ENCODE measurements around the gene NDUFB2. TPM values are rescaled to one million over a fixed set of nuclear protein-coding genes. Genes with fewer than 3 reads are reported as not detected.
"Not testable (repeated sequence)": the region's sequence is repeated elsewhere in the genome, so short reads cannot be mapped to it uniquely, and the experiment has no call there.

NDUFB2 gene
- polyA plus RNA-seq, 1 donor from 2014 or later = 745 TPM

- not testable (repeated sequence) for H3K9ac ChIP-seq (ENCODE audit: low read length); H3K36me3 ChIP-seq (ENCODE audit: insufficient read depth, low read length); H4K20me1 ChIP-seq (ENCODE audit: insufficient read depth); H3K9me2 ChIP-seq (ENCODE audit: insufficient read depth, low read length); H3K27me3 ChIP-seq (ENCODE audit: insufficient read depth, low read depth, low read length); H3K4me3 ChIP-seq (ENCODE audit: low read length); H2AFZ ChIP-seq (ENCODE audit: low read depth, low read length); H3F3A ChIP-seq (ENCODE audit: insufficient read depth, low read length, poor library complexity, severe bottlenecking); H3K79me2 ChIP-seq (replicated peaks; ENCODE audit: insufficient read depth, low read length); H3K9me3 ChIP-seq (ENCODE audit: low read length); H3K4me2 ChIP-seq (ENCODE audit: low read length); H3K27ac ChIP-seq (ENCODE audit: low read length)
Observed at GRCh38 chr7:140662938-140663337, 33.6 kb upstream of the NDUFB2 start.

GRCh38 chr7:140667476-140667875 is 29.0 kb upstream of the NDUFB2 start:
- Histone ChIP-seq H2AFZ (ENCODE audit: low read depth, low read length) (no peak overlapping the region), H3K79me2 (replicated peaks; ENCODE audit: insufficient read depth, low read length) (no peaks in the 10 kb centered on the region), H3K27me3 (ENCODE audit: insufficient read depth, low read depth, low read length) (peaks cover 6% of the 10 kb centered on the region), H3K9me3 (ENCODE audit: low read length) (no peaks in the 10 kb centered on the region), H3F3A (ENCODE audit: insufficient read depth, low read length, poor library complexity, severe bottlenecking) (no peaks in the 10 kb centered on the region), H3K4me2 (ENCODE audit: low read length) (no peak overlapping the region), H3K9ac (ENCODE audit: low read length) (no peak overlapping the region), H3K4me3 (ENCODE audit: low read length) (no peak overlapping the region), H3K9me2 (ENCODE audit: insufficient read depth, low read length) (no peaks in the 10 kb centered on the region), H3K27ac (ENCODE audit: low read length) (no peak overlapping the region), H3K36me3 (ENCODE audit: insufficient read depth, low read length) (no peaks in the 10 kb centered on the region), H4K20me1 (ENCODE audit: insufficient read depth) (no peaks in the 10 kb centered on the region)
- TF ChIP-seq EP300 (conservative IDR thresholded peaks at IDR 0.05; ENCODE audit: poor library complexity, severe bottlenecking) = no peak
- no peak for TF ChIP-seq RAD21 (conservative IDR thresholded peaks at IDR 0.05)
- no peak for TF ChIP-seq EZH2 (IDR thresholded peaks at IDR 0.05; ENCODE audit: borderline replicate concordance, insufficient read depth, low read length, poor library complexity, severe bottlenecking)
- TF ChIP-seq TAF1 (IDR thresholded peaks at IDR 0.05; ENCODE audit: low read depth) = no peak

GRCh38 chr7:140668641-140669040 is 27.9 kb upstream of the NDUFB2 start:
- H3F3A ChIP-seq (ENCODE audit: insufficient read depth, low read length, poor library complexity, severe bottlenecking) = no peaks in the 10 kb centered on the region
- no peak for TF ChIP-seq TAF1 (IDR thresholded peaks at IDR 0.05; ENCODE audit: low read depth)
- TF ChIP-seq SMC3 (conservative IDR thresholded peaks at IDR 0.05; ENCODE audit: poor library complexity) = no peak

GRCh38 chr7:140669352-140669751 is 27.2 kb upstream of the NDUFB2 start:
- Histone ChIP-seq H3K4me3 (ENCODE audit: low read length) (no peak overlapping the region), H3K9ac (ENCODE audit: low read length) (no peak overlapping the region), H3K27me3 (ENCODE audit: insufficient read depth, low read depth, low read length) (peaks cover 13% of the 10 kb centered on the region), H3K36me3 (ENCODE audit: insufficient read depth, low read length) (no peaks in the 10 kb centered on the region), H3K27ac (ENCODE audit: low read length) (no peak overlapping the region), H2AFZ (ENCODE audit: low read depth, low read length) (no peak overlapping the region), H3K4me2 (ENCODE audit: low read length) (no peak overlapping the region), H3K9me3 (ENCODE audit: low read length) (no peaks in the 10 kb centered on the region), H3K9me2 (ENCODE audit: insufficient read depth, low read length) (no peaks in the 10 kb centered on the region), H3K79me2 (replicated peaks; ENCODE audit: insufficient read depth, low read length) (no peaks in the 10 kb centered on the region), H4K20me1 (ENCODE audit: insufficient read depth) (no peaks in the 10 kb centered on the region), H3F3A (ENCODE audit: insufficient read depth, low read length, poor library complexity, severe bottlenecking) (no peaks in the 10 kb centered on the region)
- TF ChIP-seq REST (IDR thresholded peaks at IDR 0.05; ENCODE audit: borderline replicate concordance) = no peak
- TF ChIP-seq POLR2AphosphoS5 (IDR thresholded peaks at IDR 0.05) = no peak
- TF ChIP-seq CTCF (IDR thresholded peaks at IDR 0.05; ENCODE audit: poor library complexity, severe bottlenecking) = no peak
- no peak for TF ChIP-seq EZH2 (IDR thresholded peaks at IDR 0.05; ENCODE audit: borderline replicate concordance, insufficient read depth, low read length, poor library complexity, severe bottlenecking)
- TF ChIP-seq TAF1 (IDR thresholded peaks at IDR 0.05; ENCODE audit: low read depth) = no peak
- TF ChIP-seq RAD21 (conservative IDR thresholded peaks at IDR 0.05) = no peak
- TF ChIP-seq EP300 (conservative IDR thresholded peaks at IDR 0.05; ENCODE audit: poor library complexity, severe bottlenecking) = no peak
- no peak for TF ChIP-seq SMC3 (conservative IDR thresholded peaks at IDR 0.05; ENCODE audit: poor library complexity)
- no peak for TF ChIP-seq MXI1 (conservative IDR thresholded peaks at IDR 0.05; ENCODE audit: poor library complexity, severe bottlenecking)

More at GRCh38 chr7:140668641-140669040, 27.9 kb upstream of the NDUFB2 start:
- no peak overlapping the region for H3K4me2 ChIP-seq (ENCODE audit: low read length)
- H3K36me3 ChIP-seq (ENCODE audit: insufficient read depth, low read length) = no peaks in the 10 kb centered on the region
- no peak overlapping the region for H3K9ac ChIP-seq (ENCODE audit: low read length)
- H4K20me1 ChIP-seq (ENCODE audit: insufficient read depth) = no peaks in the 10 kb centered on the region
- no peaks in the 10 kb centered on the region for H3K9me3 ChIP-seq (ENCODE audit: low read length)
- H3K4me3 ChIP-seq (ENCODE audit: low read length) = no peak overlapping the region
- no peaks in the 10 kb centered on the region for H3K79me2 ChIP-seq (replicated peaks; ENCODE audit: insufficient read depth, low read length)
- peaks cover 11% of the 10 kb centered on the region for H3K27me3 ChIP-seq (ENCODE audit: insufficient read depth, low read depth, low read length)
- H2AFZ ChIP-seq (ENCODE audit: low read depth, low read length) = no peak overlapping the region
- H3K9me2 ChIP-seq (ENCODE audit: insufficient read depth, low read length) = no peaks in the 10 kb centered on the region
- no peak overlapping the region for H3K27ac ChIP-seq (ENCODE audit: low read length)

GRCh38 chr7:140669862-140670261 is 26.6 kb upstream of the NDUFB2 start:
- H3K79me2 ChIP-seq (replicated peaks; ENCODE audit: insufficient read depth, low read length) = not testable (repeated sequence)
- H3K27me3 ChIP-seq (ENCODE audit: insufficient read depth, low read depth, low read length) = peaks cover 13% of the 10 kb centered on the region

More at GRCh38 chr7:140669862-140670261, 26.6 kb upstream of the NDUFB2 start:
- not testable (repeated sequence) for H2AFZ ChIP-seq (ENCODE audit: low read depth, low read length); H3K36me3 ChIP-seq (ENCODE audit: insufficient read depth, low read length); H3K9me2 ChIP-seq (ENCODE audit: insufficient read depth, low read length); H3K4me2 ChIP-seq (ENCODE audit: low read length); H3K9ac ChIP-seq (ENCODE audit: low read length); H3F3A ChIP-seq (ENCODE audit: insufficient read depth, low read length, poor library complexity, severe bottlenecking); H3K27ac ChIP-seq (ENCODE audit: low read length); H3K4me3 ChIP-seq (ENCODE audit: low read length); H3K9me3 ChIP-seq (ENCODE audit: low read length); H4K20me1 ChIP-seq (ENCODE audit: insufficient read depth)

Measured in neural cell (in vitro differentiated cells).